ENCODE measurements around the gene IRF9.

Gene IRF9

DNA sequence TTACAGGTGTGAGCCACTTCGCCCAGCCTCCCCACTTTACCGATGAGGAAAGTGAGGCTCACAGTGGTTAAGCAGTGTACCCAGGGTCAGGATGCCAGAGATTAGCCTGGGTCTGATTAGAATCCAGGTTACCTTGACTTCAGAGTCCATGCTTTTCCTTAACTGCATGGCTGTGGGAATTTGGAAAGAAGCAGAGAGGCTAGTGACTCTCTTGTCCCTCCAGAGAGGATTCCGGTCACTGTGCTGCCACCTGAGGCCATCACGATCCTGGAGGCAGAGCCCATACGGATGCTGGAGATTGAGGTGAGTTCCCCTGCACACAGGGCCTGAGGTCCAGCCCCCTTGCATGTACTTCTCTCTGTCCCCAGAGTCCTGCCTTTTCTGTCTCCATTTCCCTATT lies 15.5 kb downstream of the IRF9 start:
- DNase-seq (ENCODE audit: low read depth in 2 of 3, low spot score in 1 of 3): no peak

- DNase-seq (ENCODE audit: low read depth in 2 of 3, low spot score in 1 of 3): no peak
Measured at GRCh38 chr14:24177041-24177825, 16.2 kb downstream of the IRF9 start.

GRCh38 chr14:24177891-24178290 lies 16.8 kb downstream of the IRF9 start:
- no peak for DNase-seq (ENCODE audit: low read depth in 2 of 3, low spot score in 1 of 3)

- no peak for DNase-seq (ENCODE audit: low read depth in 2 of 3, low spot score in 1 of 3)
Measured at GRCh38 chr14:24178399-24179178, 17.5 kb downstream of the IRF9 start.

GRCh38 chr14:24179294-24179960 lies 18.4 kb downstream of the IRF9 start:
- no peak for DNase-seq (ENCODE audit: low read depth in 2 of 3, low spot score in 1 of 3)

GRCh38 chr14:24179961-24180796 lies 19.1 kb downstream of the IRF9 start:
- DNase-seq (ENCODE audit: low read depth in 2 of 3, low spot score in 1 of 3): no peak

DNA sequence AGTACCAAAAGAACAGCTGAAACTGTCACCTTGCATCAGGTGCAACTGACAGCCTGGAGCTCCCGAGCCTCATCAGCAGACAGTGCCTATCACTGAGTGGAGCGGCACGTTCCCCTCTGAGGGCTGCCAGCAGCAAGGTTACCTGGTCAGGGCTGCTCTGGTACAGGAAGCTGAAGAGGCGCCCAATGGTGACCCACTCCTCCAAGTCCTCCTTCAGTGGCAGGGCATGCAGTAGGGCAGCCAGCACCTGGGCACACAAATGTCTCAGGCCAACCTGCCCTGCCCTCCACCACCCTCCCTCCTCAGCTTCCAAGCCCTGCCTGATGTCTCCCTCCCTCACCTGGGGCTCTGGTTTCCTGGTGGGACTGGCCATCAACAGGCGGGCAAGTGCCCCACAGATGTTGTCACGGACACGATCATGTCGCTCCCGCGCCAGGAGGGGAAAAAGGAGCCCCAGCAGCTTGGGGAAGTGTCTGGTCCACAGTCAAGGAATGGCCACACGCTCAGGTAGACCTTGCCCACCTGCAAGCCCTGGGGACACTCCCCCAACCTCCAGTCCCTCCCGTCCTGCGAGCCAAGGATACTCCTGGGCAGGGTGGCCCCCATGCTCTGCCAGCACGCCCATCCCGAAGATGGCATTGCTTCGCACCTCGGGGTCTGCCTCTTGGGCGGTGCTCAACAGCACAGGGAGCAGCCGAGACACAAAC lies 20.5 kb downstream of the IRF9 start:
- DNase-seq (ENCODE audit: low read depth in 2 of 3, low spot score in 1 of 3): no peak

DNA sequence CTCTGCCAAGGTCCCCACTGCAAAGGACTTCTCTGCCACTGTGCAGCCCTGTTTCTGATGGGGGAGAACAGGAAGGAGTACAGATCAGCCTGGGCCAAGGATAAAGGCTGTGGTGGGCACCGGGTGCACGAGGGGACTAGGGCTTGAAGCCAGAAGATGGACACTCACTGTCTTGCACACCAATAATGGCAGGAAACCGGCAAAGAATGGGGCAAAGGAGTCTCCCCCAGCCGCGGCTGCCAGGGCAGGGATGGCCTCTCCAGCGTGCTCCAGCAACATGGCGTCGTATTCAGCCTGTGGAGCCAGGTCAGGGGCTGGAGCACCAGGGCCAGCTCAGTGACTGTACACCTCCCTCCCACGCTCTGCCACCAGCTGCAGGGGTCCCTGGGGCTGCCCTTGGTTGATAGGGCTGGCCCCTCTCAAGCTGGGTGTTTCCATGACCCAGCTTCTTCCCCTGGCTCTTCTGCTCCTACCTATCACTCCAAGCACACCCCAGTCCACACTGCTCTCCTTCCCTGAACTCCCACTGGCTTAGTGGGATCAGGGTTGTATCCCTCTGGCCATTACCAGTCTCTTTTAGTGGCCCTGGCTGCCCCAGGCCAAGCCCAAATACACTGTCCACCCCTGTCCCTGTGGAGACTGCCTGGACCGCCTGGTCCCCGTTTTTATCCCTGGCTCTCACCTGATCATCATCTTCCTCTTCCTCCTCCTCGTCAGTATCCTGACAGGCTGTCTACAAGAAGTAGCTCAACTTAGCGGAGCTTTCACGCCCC lies 21.2 kb downstream of the IRF9 start:
- no peak for DNase-seq (ENCODE audit: low read depth in 2 of 3, low spot score in 1 of 3)

- DNase-seq (ENCODE audit: low read depth in 2 of 3, low spot score in 1 of 3): no peak
Measured at GRCh38 chr14:24183014-24183481, 22.0 kb downstream of the IRF9 start.

DNA sequence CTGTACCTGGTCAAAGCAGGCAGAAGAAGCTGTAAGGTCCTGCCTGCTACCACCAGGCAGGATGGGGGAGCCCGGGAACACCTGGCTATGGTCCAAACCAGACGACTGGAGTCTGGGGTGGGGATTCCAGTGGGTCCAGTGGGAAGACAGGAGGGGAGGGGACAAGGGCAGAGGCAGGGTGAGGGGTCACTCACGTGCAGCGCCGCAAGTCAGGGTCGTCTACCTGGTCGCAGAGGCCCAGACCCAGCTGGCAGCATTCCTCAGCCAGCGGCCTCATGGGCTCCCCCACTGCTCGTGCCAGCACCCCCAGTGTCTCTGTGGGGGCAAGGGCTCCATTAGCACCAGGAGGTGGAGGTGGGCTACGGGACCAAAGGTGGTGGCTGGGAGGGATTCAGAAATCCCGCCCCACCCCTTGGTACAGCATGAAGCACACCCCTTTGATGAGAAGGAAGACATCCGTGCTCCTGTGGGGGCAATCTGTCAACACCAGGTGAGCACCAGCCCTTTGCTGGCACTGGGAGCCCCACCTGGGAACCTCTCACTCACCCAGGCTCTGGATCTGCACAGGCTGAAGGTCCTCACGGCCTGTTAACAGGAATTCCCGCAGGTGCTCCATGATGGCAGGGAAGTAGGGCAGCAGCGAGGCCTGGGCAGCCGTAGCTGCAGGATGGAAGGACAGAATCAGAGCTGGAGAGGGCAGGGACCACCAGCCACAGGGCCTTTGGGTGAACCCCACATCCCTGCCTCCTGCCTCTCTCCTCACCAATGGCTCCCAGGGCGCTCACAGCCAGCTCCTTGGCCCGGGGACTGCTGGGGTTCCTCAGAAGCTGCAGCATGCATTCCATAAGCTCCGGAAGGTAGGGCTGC lies 23.3 kb downstream of the IRF9 start:
- DNase-seq (ENCODE audit: low read depth in 2 of 3, low spot score in 1 of 3): no peak

DNA sequence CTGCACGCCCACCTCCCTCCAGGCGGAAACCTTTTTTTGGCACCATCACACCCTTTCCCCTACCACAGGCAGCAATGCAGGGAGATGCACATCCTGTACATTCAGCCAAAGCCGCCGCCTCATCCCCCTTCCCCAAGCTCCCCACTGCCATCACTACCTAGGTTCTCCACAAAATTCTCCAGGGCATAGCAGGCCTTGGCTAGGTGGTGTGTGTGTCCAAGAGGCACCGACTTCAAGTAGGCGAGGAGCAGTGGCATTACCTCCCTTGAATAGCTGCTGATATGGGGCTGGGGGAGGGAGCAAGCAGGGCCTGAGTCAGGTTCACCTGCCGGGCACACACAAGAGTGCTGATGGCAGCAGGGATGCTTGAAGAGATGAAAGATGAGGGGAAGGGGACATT lies 24.0 kb downstream of the IRF9 start:
- no peak for DNase-seq (ENCODE audit: low read depth in 2 of 3, low spot score in 1 of 3)

GRCh38 chr14:24185741-24186140 lies 24.7 kb downstream of the IRF9 start:
- DNase-seq (ENCODE audit: low read depth in 2 of 3, low spot score in 1 of 3): no peak

GRCh38 chr14:24186831-24187538 lies 25.9 kb downstream of the IRF9 start:
- no peak for DNase-seq (ENCODE audit: low read depth in 2 of 3, low spot score in 1 of 3)

DNA sequence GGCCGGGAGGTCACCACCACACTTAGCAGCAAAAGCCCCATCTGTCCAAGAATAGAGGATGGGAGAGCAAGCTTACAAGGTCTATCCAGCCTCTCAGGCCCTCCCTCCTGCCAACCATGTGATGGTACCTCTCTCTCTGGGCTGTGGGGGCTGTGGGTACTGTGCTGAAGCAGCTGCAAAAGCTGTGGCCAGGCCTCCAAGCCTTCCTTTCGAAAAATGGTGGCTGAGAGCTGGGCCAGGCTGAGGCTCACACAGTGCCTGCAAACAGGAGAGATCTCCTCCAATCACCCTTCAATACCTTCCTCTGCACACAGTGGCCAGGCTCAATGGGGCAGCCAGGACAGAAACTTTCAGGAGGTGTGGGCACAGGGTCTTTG lies 26.5 kb downstream of the IRF9 start:
- DNase-seq (ENCODE audit: low read depth in 2 of 3, low spot score in 1 of 3): no peak

DNA sequence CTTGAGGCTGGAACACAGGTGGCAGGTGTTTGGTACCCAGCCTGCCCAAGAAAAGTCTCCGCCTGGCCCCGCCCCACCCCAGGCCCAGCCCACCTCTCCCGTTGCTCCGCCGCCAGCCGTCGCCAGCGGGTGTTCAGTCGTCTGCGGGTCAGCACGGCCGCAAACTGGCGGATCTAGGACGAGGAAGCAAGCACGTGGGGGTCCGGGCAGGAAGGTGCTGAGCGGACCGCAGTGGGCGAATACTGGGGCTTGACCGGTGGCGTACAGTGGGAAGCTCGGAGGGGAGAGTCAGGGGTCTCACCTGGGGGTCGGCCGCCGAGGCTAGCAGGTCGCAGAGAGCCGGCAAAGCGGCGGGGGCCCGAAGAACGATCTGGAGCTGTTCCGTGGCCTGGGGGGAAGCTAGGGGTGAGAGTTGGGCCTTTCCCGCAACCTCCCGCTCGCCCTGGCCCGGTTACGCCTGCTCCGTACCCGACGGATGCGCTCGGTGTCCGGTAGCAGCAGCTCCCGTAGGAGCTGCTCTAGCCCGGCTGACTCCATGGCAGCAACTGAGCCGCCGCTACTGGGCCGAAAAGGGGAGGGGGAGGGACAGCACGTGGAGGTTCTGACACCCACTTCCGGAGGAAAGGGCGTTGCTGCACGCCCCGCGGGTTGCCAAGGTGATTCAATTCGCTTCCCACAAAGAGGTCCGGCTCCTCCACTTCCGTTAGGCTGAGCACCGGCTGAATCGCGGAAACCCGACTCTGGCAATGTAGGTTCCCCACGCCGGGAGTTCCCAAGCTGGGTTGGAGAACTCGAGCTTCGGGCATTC lies 27.4 kb downstream of the IRF9 start, which contains the start of gene IPO4:
IPO4 (minus strand) TSS at position 566 of the 808 bp plus-strand sequence; CDS start at position 537, 29 bp downstream.
- DNase-seq (ENCODE audit: low read depth in 2 of 3, low spot score in 1 of 3): peak; percentile 91 to 94 (median 92)

DNA sequence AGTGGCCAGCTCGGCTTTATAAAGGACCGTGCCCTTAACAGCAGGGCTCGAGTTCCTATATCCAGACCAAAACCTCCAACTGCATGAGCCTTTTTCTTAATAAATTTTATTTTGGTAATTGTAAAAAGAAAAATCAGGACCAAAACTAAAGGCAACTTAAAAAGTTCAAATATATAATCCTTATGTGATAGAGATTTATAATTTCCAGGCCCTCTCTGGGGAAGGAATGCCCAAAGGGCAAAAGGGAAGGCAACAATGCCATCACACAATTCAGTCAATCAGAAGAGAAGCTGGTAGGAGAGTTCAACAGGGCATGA lies 28.0 kb downstream of the IRF9 start:
- DNase-seq (ENCODE audit: low read depth in 2 of 3, low spot score in 1 of 3): no peak

DNA sequence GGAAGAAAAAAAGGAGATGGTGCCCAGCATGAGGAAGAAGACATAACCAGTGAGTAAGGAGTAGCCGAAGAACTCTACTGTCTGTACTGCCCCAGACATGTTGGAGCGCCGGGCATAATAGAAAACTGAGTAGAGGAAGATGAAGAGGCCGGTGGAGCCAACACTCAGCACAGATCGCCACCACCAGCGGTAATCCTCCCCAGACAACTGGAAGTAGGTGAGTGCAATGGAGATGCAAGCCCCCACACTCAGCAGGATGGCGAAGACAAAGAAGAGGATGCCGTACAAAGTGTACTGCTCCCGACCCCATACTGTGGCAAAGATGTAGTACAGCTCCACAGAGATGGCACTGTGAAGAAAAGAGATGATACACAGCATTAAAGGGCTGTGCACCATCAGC lies 28.4 kb downstream of the IRF9 start:
- DNase-seq (ENCODE audit: low read depth in 2 of 3, low spot score in 1 of 3): no peak
